ENCODE results near the gene CCDC59. TPM values are rescaled to one million over a fixed set of nuclear protein-coding genes. Genes with fewer than 3 reads are reported as not detected.

Gene CCDC59
- polyA plus RNA-seq, 1 donor from 2014 or later, result 64.5 TPM

- H3K4me3 ChIP-seq (ENCODE audit: low read length), result peak overlapping the region; percentile 79
- peak overlapping the region; percentile 85 for H3K4me2 ChIP-seq (ENCODE audit: low read length)
- no peaks in the 10 kb centered on the region for H3F3A ChIP-seq (ENCODE audit: insufficient read depth, low read length, poor library complexity, severe bottlenecking)
- H3K79me2 ChIP-seq (replicated peaks; ENCODE audit: insufficient read depth, low read length), result peaks cover 34% of the 10 kb centered on the region
- H3K9ac ChIP-seq (ENCODE audit: low read length), result peak overlapping the region; percentile 94
- no peaks in the 10 kb centered on the region for H4K20me1 ChIP-seq (ENCODE audit: insufficient read depth)
- H3K9me3 ChIP-seq (ENCODE audit: low read length), result no peaks in the 10 kb centered on the region
- no peaks in the 10 kb centered on the region for H3K9me2 ChIP-seq (ENCODE audit: insufficient read depth, low read length)
- no peaks in the 10 kb centered on the region for H3K27me3 ChIP-seq (ENCODE audit: insufficient read depth, low read depth, low read length)
- peak overlapping the region; percentile 67 for H2AFZ ChIP-seq (ENCODE audit: low read depth, low read length)
- no peak for TF ChIP-seq POLR2AphosphoS5 (IDR thresholded peaks at IDR 0.05)
- no peak for TF ChIP-seq MXI1 (conservative IDR thresholded peaks at IDR 0.05; ENCODE audit: poor library complexity, severe bottlenecking)
- no peak for TF ChIP-seq EP300 (conservative IDR thresholded peaks at IDR 0.05; ENCODE audit: poor library complexity, severe bottlenecking)
- TF ChIP-seq TAF1 (IDR thresholded peaks at IDR 0.05; ENCODE audit: low read depth), result no peak
- no peak for TF ChIP-seq RAD21 (conservative IDR thresholded peaks at IDR 0.05)
- TF ChIP-seq REST (IDR thresholded peaks at IDR 0.05; ENCODE audit: borderline replicate concordance), result no peak
- no peak for TF ChIP-seq EZH2 (IDR thresholded peaks at IDR 0.05; ENCODE audit: borderline replicate concordance, insufficient read depth, low read length, poor library complexity, severe bottlenecking)
- TF ChIP-seq CTCF (IDR thresholded peaks at IDR 0.05; ENCODE audit: poor library complexity, severe bottlenecking), result no peak
- no peak for TF ChIP-seq SMC3 (conservative IDR thresholded peaks at IDR 0.05; ENCODE audit: poor library complexity)
- no peaks in the 10 kb centered on the region for H3K36me3 ChIP-seq (ENCODE audit: insufficient read depth, low read length)
- peak overlapping the region; percentile 97 for H3K27ac ChIP-seq (ENCODE audit: low read length)
These were observed 847 bp downstream of the CCDC59 start for GRCh38 chr12:82357340-82357739.

GRCh38 chr12:82351390-82351789 lies 6.8 kb downstream of the CCDC59 start:
- Histone ChIP-seq H3K9me2 (ENCODE audit: insufficient read depth, low read length) (no peaks in the 10 kb centered on the region), H3K27ac (ENCODE audit: low read length) (no peak overlapping the region), H3F3A (ENCODE audit: insufficient read depth, low read length, poor library complexity, severe bottlenecking) (no peaks in the 10 kb centered on the region), H4K20me1 (ENCODE audit: insufficient read depth) (no peaks in the 10 kb centered on the region), H3K79me2 (replicated peaks; ENCODE audit: insufficient read depth, low read length) (peaks cover 6% of the 10 kb centered on the region), H2AFZ (ENCODE audit: low read depth, low read length) (no peak overlapping the region), H3K9me3 (ENCODE audit: low read length) (no peaks in the 10 kb centered on the region), H3K27me3 (ENCODE audit: insufficient read depth, low read depth, low read length) (no peaks in the 10 kb centered on the region), H3K4me2 (ENCODE audit: low read length) (no peak overlapping the region), H3K4me3 (ENCODE audit: low read length) (no peak overlapping the region), H3K9ac (ENCODE audit: low read length) (no peak overlapping the region), H3K36me3 (ENCODE audit: insufficient read depth, low read length) (no peaks in the 10 kb centered on the region)
- TF ChIP-seq TAF1 (IDR thresholded peaks at IDR 0.05; ENCODE audit: low read depth) (no peak), MXI1 (conservative IDR thresholded peaks at IDR 0.05; ENCODE audit: poor library complexity, severe bottlenecking) (no peak), RAD21 (conservative IDR thresholded peaks at IDR 0.05) (no peak), EP300 (conservative IDR thresholded peaks at IDR 0.05; ENCODE audit: poor library complexity, severe bottlenecking) (no peak), CTCF (IDR thresholded peaks at IDR 0.05; ENCODE audit: poor library complexity, severe bottlenecking) (no peak), SMC3 (conservative IDR thresholded peaks at IDR 0.05; ENCODE audit: poor library complexity) (no peak), REST (IDR thresholded peaks at IDR 0.05; ENCODE audit: borderline replicate concordance) (no peak), POLR2AphosphoS5 (IDR thresholded peaks at IDR 0.05) (no peak), EZH2 (IDR thresholded peaks at IDR 0.05; ENCODE audit: borderline replicate concordance, insufficient read depth, low read length, poor library complexity, severe bottlenecking) (no peak)
